ENCODE measurements around the gene KRTAP9-4. TPM values are rescaled to one million over a fixed set of nuclear protein-coding genes. Genes with fewer than 3 reads are reported as not detected.

Gene KRTAP9-4
- total RNA-seq, 1 donor from 2014 or later, result not detected

DNA sequence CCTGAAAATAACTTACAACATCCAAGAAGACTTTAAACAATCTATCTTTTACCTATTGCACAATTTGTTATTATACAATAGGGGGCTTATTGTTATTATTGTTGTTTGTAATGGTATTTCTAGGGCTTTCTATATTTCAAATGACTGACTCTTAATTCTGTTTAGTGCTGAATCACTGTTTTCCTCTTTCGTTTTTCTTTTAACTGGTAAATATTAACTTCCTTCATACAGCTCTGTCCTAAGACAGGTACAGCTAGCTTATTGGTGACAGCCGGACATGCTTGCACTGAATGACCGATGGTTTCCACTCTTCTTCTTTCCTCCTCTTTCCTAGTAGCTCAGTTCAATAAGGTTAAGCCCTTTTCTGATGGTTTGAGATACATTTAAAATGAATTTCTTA lies 37.6 kb downstream of the KRTAP9-4 start:
- TF ChIP-seq, protein P1, sequence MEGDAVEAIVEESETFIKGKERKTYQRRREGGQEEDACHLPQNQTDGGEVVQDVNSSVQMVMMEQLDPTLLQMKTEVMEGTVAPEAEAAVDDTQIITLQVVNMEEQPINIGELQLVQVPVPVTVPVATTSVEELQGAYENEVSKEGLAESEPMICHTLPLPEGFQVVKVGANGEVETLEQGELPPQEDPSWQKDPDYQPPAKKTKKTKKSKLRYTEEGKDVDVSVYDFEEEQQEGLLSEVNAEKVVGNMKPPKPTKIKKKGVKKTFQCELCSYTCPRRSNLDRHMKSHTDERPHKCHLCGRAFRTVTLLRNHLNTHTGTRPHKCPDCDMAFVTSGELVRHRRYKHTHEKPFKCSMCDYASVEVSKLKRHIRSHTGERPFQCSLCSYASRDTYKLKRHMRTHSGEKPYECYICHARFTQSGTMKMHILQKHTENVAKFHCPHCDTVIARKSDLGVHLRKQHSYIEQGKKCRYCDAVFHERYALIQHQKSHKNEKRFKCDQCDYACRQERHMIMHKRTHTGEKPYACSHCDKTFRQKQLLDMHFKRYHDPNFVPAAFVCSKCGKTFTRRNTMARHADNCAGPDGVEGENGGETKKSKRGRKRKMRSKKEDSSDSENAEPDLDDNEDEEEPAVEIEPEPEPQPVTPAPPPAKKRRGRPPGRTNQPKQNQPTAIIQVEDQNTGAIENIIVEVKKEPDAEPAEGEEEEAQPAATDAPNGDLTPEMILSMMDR (IDR thresholded peaks at IDR 0.05; ENCODE audit: unreplicated experiment), result no peak
- H3K27me3 Mint-ChIP-seq (ENCODE audit: unreplicated experiment), result no peaks in the 10 kb centered on the region
- no peaks in the 10 kb centered on the region for H3K9me3 Mint-ChIP-seq (ENCODE audit: unreplicated experiment)
- H3K27ac Mint-ChIP-seq (ENCODE audit: unreplicated experiment), result no peak overlapping the region
- no peak for DNase-seq (ENCODE audit: low spot score)
- H3K4me3 Mint-ChIP-seq (ENCODE audit: unreplicated experiment), result no peak overlapping the region
- H3K36me3 Mint-ChIP-seq (ENCODE audit: low read depth, unreplicated experiment), result no peaks in the 10 kb centered on the region
- no peaks in the 10 kb centered on the region for H3K4me1 Mint-ChIP-seq (ENCODE audit: unreplicated experiment)

DNA sequence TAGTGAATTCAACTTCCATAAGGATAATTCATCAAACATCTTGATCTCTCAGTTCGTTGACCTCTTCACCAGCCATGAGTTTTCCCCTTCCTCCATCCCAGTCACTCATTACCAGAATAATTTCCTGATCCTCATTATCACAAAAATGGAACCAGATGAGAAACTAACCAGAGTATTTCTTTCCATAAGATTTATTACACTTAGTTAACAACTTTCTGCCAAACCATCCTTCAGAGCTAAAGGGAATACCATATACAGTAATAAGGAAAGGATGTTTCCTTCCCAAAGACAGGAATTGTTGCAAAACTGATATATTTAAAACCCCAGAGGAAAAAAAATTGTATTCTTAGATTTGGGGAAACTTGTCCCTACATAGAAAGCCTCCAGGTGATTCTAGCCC lies 44.5 kb downstream of the KRTAP9-4 start:
- Mint-ChIP-seq H3K27me3 (ENCODE audit: unreplicated experiment) (no peaks in the 10 kb centered on the region), H3K36me3 (ENCODE audit: low read depth, unreplicated experiment) (no peaks in the 10 kb centered on the region)

GRCh38 chr17:41296846-41297245 lies 47.4 kb downstream of the KRTAP9-4 start:
- Mint-ChIP-seq H3K36me3 (ENCODE audit: low read depth, unreplicated experiment) (no peaks in the 10 kb centered on the region), H3K4me1 (ENCODE audit: unreplicated experiment) (peaks cover 4% of the 10 kb centered on the region), H3K27ac (ENCODE audit: unreplicated experiment) (no peak overlapping the region), H3K4me3 (ENCODE audit: unreplicated experiment) (no peak overlapping the region), H3K27me3 (ENCODE audit: unreplicated experiment) (no peaks in the 10 kb centered on the region), H3K9me3 (ENCODE audit: unreplicated experiment) (no peaks in the 10 kb centered on the region)
- TF ChIP-seq, protein P1 (IDR thresholded peaks at IDR 0.05; ENCODE audit: unreplicated experiment), result no peak
- no peak for DNase-seq (ENCODE audit: low spot score)

More for the DNA sequence above, 44.5 kb downstream of the KRTAP9-4 start:
- H3K9me3 Mint-ChIP-seq (ENCODE audit: unreplicated experiment), result no peaks in the 10 kb centered on the region
- DNase-seq (ENCODE audit: low spot score), result no peak
- H3K4me1 Mint-ChIP-seq (ENCODE audit: unreplicated experiment), result peaks cover 4% of the 10 kb centered on the region
- TF ChIP-seq, protein P1 (IDR thresholded peaks at IDR 0.05; ENCODE audit: unreplicated experiment), result no peak
- H3K27ac Mint-ChIP-seq (ENCODE audit: unreplicated experiment), result no peak overlapping the region
- H3K4me3 Mint-ChIP-seq (ENCODE audit: unreplicated experiment), result no peak overlapping the region

DNA sequence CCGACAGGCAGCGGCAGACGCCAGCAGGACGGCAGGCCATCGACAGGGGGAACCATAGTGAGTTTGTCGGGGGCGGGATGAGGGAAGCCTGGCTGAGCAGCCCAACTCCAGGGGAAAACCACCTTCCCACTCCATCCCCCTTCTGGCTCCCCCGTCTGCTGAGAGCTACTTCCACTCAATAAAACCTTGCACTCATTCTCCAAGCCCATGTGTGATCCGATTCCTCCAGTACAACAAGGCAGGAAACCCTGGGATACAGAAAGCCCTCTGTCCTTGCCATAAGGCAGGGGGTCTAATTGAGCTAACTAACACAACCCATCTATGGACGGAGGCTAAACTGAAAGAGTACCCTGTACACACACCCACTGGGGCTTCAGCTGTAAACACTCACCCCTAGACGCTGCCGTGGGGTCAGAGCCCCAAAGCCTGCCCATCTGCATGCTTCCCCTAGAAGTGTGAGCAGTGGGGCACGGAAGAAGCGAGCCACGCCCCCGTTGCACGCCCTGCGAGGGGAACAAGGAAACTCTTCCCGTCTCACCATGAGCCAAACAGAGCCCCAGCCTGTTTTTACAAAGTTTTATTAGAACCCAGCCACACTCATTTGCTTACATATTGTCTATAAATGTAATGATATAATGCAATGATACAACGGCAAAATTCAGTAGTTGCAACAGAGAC lies 49.1 kb downstream of the KRTAP9-4 start:
- Mint-ChIP-seq H3K4me1 (ENCODE audit: unreplicated experiment) (peaks cover 4% of the 10 kb centered on the region), H3K4me3 (ENCODE audit: unreplicated experiment) (no peak overlapping the region), H3K9me3 (ENCODE audit: unreplicated experiment) (no peaks in the 10 kb centered on the region), H3K27ac (ENCODE audit: unreplicated experiment) (no peak overlapping the region), H3K27me3 (ENCODE audit: unreplicated experiment) (peaks cover 2% of the 10 kb centered on the region), H3K36me3 (ENCODE audit: low read depth, unreplicated experiment) (no peaks in the 10 kb centered on the region)
- DNase-seq (ENCODE audit: low spot score), result no peak
- TF ChIP-seq, protein P1 (IDR thresholded peaks at IDR 0.05; ENCODE audit: unreplicated experiment), result no peak

Other genes starting within 250 kb of the KRTAP9-4 start
- gene KRTAP3-2, start 249.8 kb upstream of the KRTAP9-4 start, total RNA-seq (ENCODE audit: unreplicated experiment), result not detected
- gene KRTAP3-1, start 240.6 kb upstream of the KRTAP9-4 start, total RNA-seq (ENCODE audit: unreplicated experiment), result not detected
- not detected for gene KRTAP1-5, start 222.5 kb upstream of the KRTAP9-4 start, total RNA-seq (ENCODE audit: unreplicated experiment)
- not detected for gene KRTAP1-4, start 219.5 kb upstream of the KRTAP9-4 start, total RNA-seq (ENCODE audit: unreplicated experiment)
- not detected for gene KRTAP1-3, start 214.8 kb upstream of the KRTAP9-4 start, total RNA-seq (ENCODE audit: unreplicated experiment)
- not detected for gene KRTAP1-1, start 208.2 kb upstream of the KRTAP9-4 start, total RNA-seq (ENCODE audit: unreplicated experiment)
- gene KRTAP2-1, start 202.4 kb upstream of the KRTAP9-4 start, total RNA-seq (ENCODE audit: unreplicated experiment), result not detected
- gene KRTAP2-2, start 194.5 kb upstream of the KRTAP9-4 start, total RNA-seq (ENCODE audit: unreplicated experiment), result not detected
- gene KRTAP2-3, start 189.6 kb upstream of the KRTAP9-4 start, total RNA-seq (ENCODE audit: unreplicated experiment), result not detected
- not detected for gene KRTAP2-4, start 183.8 kb upstream of the KRTAP9-4 start, total RNA-seq (ENCODE audit: unreplicated experiment)
- gene KRTAP4-7, start 165.5 kb upstream of the KRTAP9-4 start, total RNA-seq (ENCODE audit: unreplicated experiment), result not detected
- gene KRTAP4-8, start 151.5 kb upstream of the KRTAP9-4 start, total RNA-seq (ENCODE audit: unreplicated experiment), result not detected
- not detected for gene KRTAP4-16, start 147.5 kb upstream of the KRTAP9-4 start, total RNA-seq (ENCODE audit: unreplicated experiment)
- gene KRTAP4-9, start 144.3 kb upstream of the KRTAP9-4 start, total RNA-seq (ENCODE audit: unreplicated experiment), result not detected
- gene KRTAP4-11, start 131.3 kb upstream of the KRTAP9-4 start, total RNA-seq (ENCODE audit: unreplicated experiment), result not detected
- not detected for gene KRTAP4-12, start 125.5 kb upstream of the KRTAP9-4 start, total RNA-seq (ENCODE audit: unreplicated experiment)
- gene KRTAP4-6, start 109.1 kb upstream of the KRTAP9-4 start, total RNA-seq (ENCODE audit: unreplicated experiment), result not detected
- not detected for gene KRTAP4-5, start 99.9 kb upstream of the KRTAP9-4 start, total RNA-seq (ENCODE audit: unreplicated experiment)
- not detected for gene KRTAP4-4, start 88.9 kb upstream of the KRTAP9-4 start, total RNA-seq (ENCODE audit: unreplicated experiment)
- gene KRTAP4-3, start 81.5 kb upstream of the KRTAP9-4 start, total RNA-seq (ENCODE audit: unreplicated experiment), result not detected
- gene KRTAP4-2, start 71.5 kb upstream of the KRTAP9-4 start, total RNA-seq (ENCODE audit: unreplicated experiment), result not detected
- not detected for gene KRTAP4-1, start 64.8 kb upstream of the KRTAP9-4 start, total RNA-seq (ENCODE audit: unreplicated experiment)
- not detected for gene KRTAP9-1, start 59.8 kb upstream of the KRTAP9-4 start, total RNA-seq (ENCODE audit: unreplicated experiment)
- not detected for gene KRTAP9-2, start 23.0 kb upstream of the KRTAP9-4 start, total RNA-seq (ENCODE audit: unreplicated experiment)
- gene KRTAP9-3, start 17.2 kb upstream of the KRTAP9-4 start, total RNA-seq (ENCODE audit: unreplicated experiment), result not detected
- not detected for gene KRTAP9-8, start 11.7 kb upstream of the KRTAP9-4 start, total RNA-seq (ENCODE audit: unreplicated experiment)
- gene KRTAP9-9, start 5.7 kb downstream of the KRTAP9-4 start, total RNA-seq (ENCODE audit: unreplicated experiment), result not detected
- gene KRTAP9-6, start 15.7 kb downstream of the KRTAP9-4 start, total RNA-seq (ENCODE audit: unreplicated experiment), result not detected
- gene KRTAP9-7, start 26.0 kb downstream of the KRTAP9-4 start, total RNA-seq (ENCODE audit: unreplicated experiment), result not detected
- gene KRTAP29-1, start 53.2 kb downstream of the KRTAP9-4 start, total RNA-seq (ENCODE audit: unreplicated experiment), result not detected
- not detected for gene KRTAP16-1, start 59.6 kb downstream of the KRTAP9-4 start, total RNA-seq (ENCODE audit: unreplicated experiment)
- not detected for gene KRTAP17-1, start 66.0 kb downstream of the KRTAP9-4 start, total RNA-seq (ENCODE audit: unreplicated experiment)
- gene KRT33A, start 101.1 kb downstream of the KRTAP9-4 start, total RNA-seq (ENCODE audit: unreplicated experiment), result not detected
- gene KRT33B, start 120.1 kb downstream of the KRTAP9-4 start, total RNA-seq (ENCODE audit: unreplicated experiment), result not detected
- not detected for gene KRT34, start 132.6 kb downstream of the KRTAP9-4 start, total RNA-seq (ENCODE audit: unreplicated experiment)
- not detected for gene KRT31, start 147.9 kb downstream of the KRTAP9-4 start, total RNA-seq (ENCODE audit: unreplicated experiment)
- gene KRT37, start 174.9 kb downstream of the KRTAP9-4 start, total RNA-seq (ENCODE audit: unreplicated experiment), result not detected
- not detected for gene KRT38, start 191.3 kb downstream of the KRTAP9-4 start, total RNA-seq (ENCODE audit: unreplicated experiment)
- not detected for gene KRT32, start 217.7 kb downstream of the KRTAP9-4 start, total RNA-seq (ENCODE audit: unreplicated experiment)
- not detected for gene KRT35, start 231.5 kb downstream of the KRTAP9-4 start, total RNA-seq (ENCODE audit: unreplicated experiment)
- not detected for gene KRT36, start 240.2 kb downstream of the KRTAP9-4 start, total RNA-seq (ENCODE audit: unreplicated experiment)

Data from endothelial cell (in vitro differentiated cells).